Stimulated activated CD4-positive, alpha-beta T cell treated with anti-CD3 and anti-CD28 coated beads, Interleukin-4, amount 100 ng/mL, for 1 hour (primary cell): ENCODE results near the gene ETS1.
"Not testable (repeated sequence)": the region's sequence is repeated elsewhere in the genome, so short reads cannot be mapped to it uniquely, and the experiment has no call there.

ENCODE experiments used
- DNase-seq: peaks from one replicate; pipeline ENCODE4 v3.0.0-alpha.2; 2020

ETS1 gene

GRCh38 chr11:128455766-128456165 is 131.6 kb downstream of the ETS1 start:
- no peak for DNase-seq

DNA sequence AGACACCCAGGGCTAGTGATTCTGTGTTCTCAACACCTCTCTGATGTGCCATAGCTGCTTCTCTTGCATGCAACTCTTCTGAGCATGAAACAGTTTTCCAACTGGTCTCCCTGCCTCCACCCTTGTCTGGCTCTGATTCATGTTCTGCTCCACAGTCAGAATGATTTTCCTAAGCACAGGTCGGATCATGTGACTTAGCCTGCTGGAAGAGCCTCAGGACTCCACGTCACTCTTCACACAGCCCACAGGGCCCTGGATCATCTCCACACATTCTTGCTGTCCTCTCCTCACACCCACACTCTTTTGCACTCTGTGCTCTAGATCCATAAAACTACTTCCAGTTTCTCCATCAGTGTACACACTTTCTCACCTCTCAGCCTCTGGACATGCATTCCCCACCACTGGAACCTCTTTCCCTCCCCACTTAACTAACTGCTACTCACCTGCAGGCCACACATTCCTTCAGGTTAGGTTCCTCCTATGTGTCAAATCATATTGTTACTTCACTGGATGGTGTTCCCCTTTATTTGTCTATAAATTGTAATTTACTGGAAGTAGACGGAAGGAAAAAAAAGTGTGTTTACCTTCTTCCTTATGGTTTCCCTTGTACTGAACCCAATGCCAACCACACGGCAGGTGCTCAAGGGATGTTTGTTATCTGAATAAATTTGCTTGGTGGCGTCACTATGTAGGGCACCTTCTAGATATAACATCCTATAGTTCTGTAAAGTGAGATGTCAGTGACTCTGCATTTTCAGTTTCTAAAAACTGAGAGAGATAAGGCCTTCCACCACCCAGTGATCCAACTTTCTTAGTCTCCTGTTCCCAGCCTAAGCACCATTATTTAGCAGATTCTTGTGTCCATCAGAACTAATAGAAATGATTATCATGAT is 133.7 kb downstream of the ETS1 start:
- no peak for DNase-seq

- no peak for DNase-seq
Measured at GRCh38 chr11:128451652-128452470, 135.5 kb downstream of the ETS1 start.

DNA sequence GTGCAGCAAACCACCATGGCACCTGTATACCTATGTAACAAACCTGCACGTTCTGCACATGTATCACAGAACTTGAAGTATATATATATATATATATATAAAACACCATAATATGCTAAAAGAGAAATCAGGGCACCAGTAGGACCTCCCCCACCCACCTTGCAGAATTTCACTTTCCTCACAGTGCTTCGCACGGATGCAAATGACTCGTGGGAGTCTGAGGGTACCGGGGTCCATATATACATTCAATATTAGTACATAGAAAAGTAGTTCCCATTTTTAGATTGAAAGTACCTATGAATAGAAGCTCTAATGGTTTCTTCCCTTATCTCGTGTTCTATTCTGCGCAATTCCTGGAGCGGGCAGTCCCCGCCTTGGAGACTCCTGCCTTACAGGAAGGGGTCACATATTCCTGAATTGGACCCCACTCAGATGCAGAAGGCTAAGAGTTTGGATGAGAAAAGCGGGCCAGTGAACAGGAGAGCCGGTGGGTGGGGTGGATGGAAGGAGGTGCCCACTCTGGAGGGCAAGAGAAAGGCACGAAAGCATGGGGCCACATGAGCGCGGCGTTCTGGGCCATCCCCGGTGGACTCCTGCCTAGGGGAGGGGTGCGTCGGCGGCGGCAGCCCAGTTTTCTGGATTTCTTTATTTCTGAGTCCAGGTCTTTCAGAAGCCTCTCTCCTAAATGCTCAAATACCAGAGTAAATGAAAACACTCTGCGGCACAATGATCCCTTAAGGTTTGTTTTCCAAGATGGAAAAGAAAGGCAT is 136.3 kb downstream of the ETS1 start:
- no peak for DNase-seq

GRCh38 chr11:128450425-128450824 is 136.9 kb downstream of the ETS1 start:
- not testable (repeated sequence) for DNase-seq

- no peak for DNase-seq
Measured at GRCh38 chr11:128448981-128449713, 138.2 kb downstream of the ETS1 start.

DNA sequence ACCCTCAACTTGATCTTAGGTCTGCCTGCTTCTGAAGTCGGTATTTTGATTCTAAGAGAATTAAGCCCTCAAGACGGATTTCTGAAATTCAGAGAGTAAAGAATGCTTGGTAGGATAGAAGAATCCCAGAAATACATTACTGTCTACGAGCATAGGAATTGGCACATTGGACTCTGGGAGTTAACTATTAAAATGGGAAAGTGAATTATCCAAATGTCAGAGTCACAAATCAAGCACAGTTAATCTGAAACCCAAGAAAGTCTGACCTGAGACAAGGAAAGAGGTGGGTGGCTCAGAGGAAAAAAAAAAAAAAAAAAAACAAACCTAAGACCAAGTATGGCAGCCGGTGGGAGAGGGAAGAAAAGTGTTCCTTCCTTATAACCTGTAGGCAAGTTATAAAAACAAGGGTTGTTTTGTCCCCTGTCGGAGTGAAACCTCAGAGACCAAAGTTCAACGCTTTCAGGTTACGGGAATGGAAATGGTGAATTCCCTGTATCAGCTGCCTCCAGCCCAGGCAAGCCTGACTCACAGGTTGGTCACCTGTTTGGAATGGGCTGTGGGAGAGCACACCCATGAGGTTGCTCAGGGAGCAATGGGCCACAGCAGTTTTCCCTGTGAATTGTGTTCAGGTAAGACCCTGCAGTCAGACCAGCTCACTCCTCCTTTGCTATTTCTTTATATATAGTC is 139.0 kb downstream of the ETS1 start:
- no peak for DNase-seq

DNA sequence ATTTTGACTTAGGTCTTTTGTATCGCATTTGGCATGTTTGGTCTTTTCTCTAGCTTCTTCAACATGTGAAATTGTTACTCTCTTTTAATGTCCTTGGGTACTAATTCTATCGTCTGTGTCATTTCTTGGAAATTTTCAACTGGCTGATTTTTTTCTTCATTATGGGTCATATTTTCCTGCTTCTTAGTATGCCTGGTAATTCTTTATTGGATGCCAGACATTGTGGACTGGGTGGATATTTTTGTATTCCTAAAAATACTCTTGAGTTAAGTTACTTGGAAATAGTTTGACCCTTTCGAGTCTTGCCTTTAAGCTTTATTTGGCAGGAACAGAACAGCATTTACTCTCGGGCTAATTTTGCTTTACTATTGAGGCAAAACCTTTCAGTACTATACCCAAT is 140.1 kb downstream of the ETS1 start:
- no peak for DNase-seq

GRCh38 chr11:128445921-128446320 is 141.4 kb downstream of the ETS1 start:
- DNase-seq, result not testable (repeated sequence)

- DNase-seq, result no peak
Measured at GRCh38 chr11:128437136-128437535, 150.2 kb downstream of the ETS1 start.

GRCh38 chr11:128434818-128435217 is 152.5 kb downstream of the ETS1 start:
- DNase-seq, result no peak

DNA sequence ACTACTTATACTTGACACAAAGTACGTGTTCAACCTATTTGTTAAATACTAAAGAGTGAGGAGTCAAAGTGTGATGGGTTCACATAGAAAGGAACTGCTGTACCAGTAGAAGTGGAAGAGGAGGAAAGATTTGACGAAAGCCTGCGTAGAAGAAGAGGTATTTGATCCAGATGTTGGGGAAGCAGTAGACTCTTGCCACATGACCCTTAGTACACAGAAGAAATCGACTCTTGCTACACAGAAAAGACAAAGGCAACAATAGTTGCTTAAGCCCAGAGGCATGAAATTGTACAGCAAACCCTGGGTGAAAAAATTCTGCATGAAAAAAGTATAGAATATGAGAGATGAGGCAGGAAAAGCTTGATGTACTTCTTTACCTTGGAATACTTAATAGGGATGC is 152.9 kb downstream of the ETS1 start:
- no peak for DNase-seq

DNA sequence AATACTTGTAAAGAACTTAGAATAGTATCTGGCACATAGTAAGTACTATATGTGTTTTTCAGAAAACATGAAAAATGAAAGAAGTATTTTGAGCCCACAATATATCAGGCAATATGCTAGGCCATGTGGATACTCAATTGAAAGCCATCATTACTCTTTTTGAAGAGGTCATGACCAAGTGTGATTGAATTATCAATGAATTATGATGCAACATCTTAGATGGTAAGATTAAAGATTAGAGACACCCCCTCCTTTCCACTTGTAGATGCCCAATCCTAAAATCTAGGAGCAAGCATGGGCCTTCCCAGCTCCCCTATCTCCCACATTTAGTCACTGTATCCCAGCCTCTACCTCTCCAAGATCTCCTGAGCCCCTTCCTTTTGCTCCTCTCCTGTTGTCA is 154.4 kb downstream of the ETS1 start:
- DNase-seq, result no peak

GRCh38 chr11:128431931-128432330 is 155.4 kb downstream of the ETS1 start:
- DNase-seq, result no peak

- no peak for DNase-seq
Measured at GRCh38 chr11:128428935-128429334, 158.4 kb downstream of the ETS1 start.

- no peak for DNase-seq
Measured at GRCh38 chr11:128424851-128425285, 162.5 kb downstream of the ETS1 start.

DNA sequence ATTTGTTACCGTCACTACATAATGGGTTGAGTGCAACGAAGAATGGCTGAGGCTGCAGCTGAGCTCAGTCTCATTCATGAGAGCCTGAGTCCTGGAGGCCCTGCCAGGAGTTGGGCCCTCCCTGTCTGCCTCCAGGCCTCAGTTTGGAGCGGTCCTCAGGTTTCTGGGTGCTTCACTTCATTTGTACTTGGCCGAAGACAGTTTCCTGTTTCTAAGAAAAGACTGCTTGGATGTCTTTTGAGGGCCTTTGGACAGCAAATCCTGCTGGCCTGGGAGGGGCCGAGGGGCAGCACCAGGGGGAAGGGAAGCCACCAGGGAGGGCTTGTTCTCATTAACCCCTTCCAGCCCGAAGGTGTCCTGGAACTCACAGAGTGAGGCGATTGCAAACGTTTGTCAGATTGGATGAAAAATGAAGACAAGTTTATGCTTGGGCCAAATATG is 163.1 kb downstream of the ETS1 start:
- no peak for DNase-seq

- DNase-seq, result peak; percentile 87
Measured at GRCh38 chr11:128422576-128423370, 164.6 kb downstream of the ETS1 start.

DNA sequence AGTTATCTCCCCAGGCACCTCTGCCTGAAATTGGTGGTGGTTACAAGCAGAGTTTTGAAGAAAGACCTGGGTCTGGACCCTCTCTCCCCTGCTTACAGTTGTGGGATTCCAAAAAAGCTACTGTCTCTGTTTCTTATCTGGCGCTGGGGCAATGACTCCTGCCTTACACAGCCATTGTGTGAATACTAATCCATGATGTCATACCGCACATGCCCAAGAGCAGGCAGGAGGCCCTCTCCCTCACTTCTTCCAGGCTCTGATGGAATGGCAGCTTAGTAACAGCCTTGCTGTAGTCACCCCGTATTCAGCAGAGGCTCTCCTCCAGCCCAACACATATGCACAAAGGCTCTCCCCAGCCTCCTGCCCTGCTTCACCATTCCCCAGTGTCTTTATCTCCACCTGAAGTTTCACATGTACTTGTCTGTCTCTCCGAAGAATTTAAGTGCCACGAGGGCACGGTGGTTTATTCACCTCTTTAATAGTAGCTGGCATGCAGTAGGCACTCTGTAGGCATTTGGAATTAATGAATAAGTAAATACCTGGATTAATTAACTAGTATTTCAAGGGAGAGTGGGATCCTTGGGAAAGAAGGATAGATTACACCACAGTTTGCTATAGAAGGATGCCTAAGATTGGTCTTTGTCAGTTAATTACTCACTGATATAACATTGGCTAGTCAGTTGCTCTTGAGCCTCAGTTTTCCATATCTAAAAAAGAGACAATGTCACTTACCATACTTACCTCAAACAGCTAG is 165.6 kb downstream of the ETS1 start:
- DNase-seq, result no peak

- DNase-seq, result no peak
Measured at GRCh38 chr11:128420951-128421350, 166.4 kb downstream of the ETS1 start.
